Tibial artery (tissue), 4 donors: ENCODE data around the gene ETS1.
A peak's percentile ranks its signal among the peaks of the same experiment; 100 is the strongest.

Source experiments
- DNase-seq, 2 donors: peaks; one replicate each; pipeline ENCODE4 v3.0.0-alpha.2; 2019
- H3K27ac ChIP-seq, 2 donors: fragments of 200-600 bp; sonication (generic) in 1 of 2; 1 replicate in 1 of 2; 2 replicates in 1 of 2; pipeline ENCODE4 v1.5.1; 2018 to 2019; ENCODE audit warnings: mild to moderate bottlenecking in 1 of 2
- H3K27me3 ChIP-seq, 2 donors: fragments of 200-600 bp; sonication (generic) in 1 of 2; one replicate each; pipeline versions ENCODE4 v1.5.1 to v1.6.0; 2016 to 2019
- H3K36me3 ChIP-seq, 3 donors: fragments of 200-600 bp; sonication (generic) in 2 of 3; one replicate each; pipeline ENCODE4 v1.5.1; 2016 to 2019; ENCODE audit warnings: mild to moderate bottlenecking in 2 of 3
- H3K4me1 ChIP-seq, 4 donors: fragments of 200-600 bp; sonication (generic) in 2 of 4; 1 replicate in 3 of 4; 2 replicates in 1 of 4; pipeline ENCODE4 v1.5.1; 2016 to 2019
- H3K4me3 ChIP-seq, 2 donors: fragments of 200-600 bp; sonication (generic) in 1 of 2; 1 replicate in 1 of 2; 2 replicates in 1 of 2; pipeline ENCODE4 v1.5.1; 2018 to 2019; ENCODE audit warnings: mild to moderate bottlenecking in 2 of 2
- H3K9me3 ChIP-seq, 3 donors: fragments of 200-600 bp; sonication (generic) in 1 of 3; one replicate each; pipeline ENCODE4 v1.5.1; 2016 to 2019
- CTCF ChIP-seq, 2 experiments: fragments of 200-600 bp in 1 of 2; fragments of 450-650 bp in 1 of 2; IDR thresholded peaks; one replicate each; pipeline ENCODE4 v1.5.1; 2017 to 2019; ENCODE audit warnings: antibody characterized with exemption in 2 of 2, mild to moderate bottlenecking in 1 of 2, moderate library complexity in 1 of 2
- intact Hi-C: fragments of 100-400 bp; cut with DNase I; formaldehyde crosslinking; loops from one replicate; pipeline ENCODE4 v1.15.0; 2023; ENCODE audit warnings: low total_unique reads

The ETS1 gene

DNA sequence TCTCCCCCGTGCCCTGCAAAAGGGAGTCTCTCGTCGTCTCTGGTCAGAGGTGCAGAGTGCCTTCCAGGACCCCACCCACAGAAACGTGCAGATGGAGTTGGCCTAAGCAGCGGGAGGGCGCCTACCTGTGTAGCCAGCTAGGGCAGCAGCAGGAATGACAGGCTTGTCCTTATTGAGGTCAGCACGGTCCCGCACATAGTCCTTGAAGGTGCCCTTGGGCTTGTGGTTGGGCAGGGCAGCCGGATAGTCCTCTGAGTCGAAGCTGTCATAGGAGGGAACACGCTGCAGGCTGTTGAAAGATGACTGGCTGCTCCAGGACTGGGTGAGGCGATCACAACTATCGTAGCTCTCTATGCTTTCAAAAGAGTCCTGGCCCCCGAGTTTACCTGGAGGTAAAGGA lies 107.3 kb downstream of the ETS1 start:
- peaks cover 23 to 54% (median 32%) of the 10 kb centered on the region in 3 donors for H3K36me3 ChIP-seq
- intact Hi-C loops, result no loop called here
- DNase-seq, result no peak
- TF ChIP-seq CTCF (IDR thresholded peaks at IDR 0.05), result no peak
- peak overlapping the region; percentile 65 to 67 for H3K27ac ChIP-seq
- H3K9me3 ChIP-seq, result no peaks in the 10 kb centered on the region
- H3K4me3 ChIP-seq, result no peak overlapping the region
- peaks cover 0 to 60% (median 28%) of the 10 kb centered on the region in 4 donors for H3K4me1 ChIP-seq
- no peaks in the 10 kb centered on the region for H3K27me3 ChIP-seq

DNA sequence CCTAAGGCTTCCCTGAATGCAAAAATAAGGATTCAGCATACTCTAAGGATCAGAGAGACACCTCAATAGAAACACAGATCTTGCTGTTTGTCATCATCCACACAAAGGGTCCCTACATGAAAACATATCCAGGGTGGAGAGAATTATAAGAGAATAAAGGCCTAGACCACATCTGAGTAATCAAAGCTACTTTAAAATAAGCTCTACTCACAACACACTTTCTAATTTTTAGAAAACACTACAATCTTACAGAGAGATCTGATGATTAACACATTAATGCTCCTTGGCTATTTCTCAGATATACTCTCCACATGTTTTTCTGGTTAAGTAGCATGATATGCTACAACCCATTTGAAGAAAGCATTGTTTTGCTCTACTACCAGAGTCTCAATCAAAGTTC lies 108.2 kb downstream of the ETS1 start:
- intact Hi-C loops, result no loop called here
- Histone ChIP-seq H3K4me3 (no peak overlapping the region), H3K9me3 (no peaks in the 10 kb centered on the region), H3K4me1 (peaks cover 0 to 70% (median 37%) of the 10 kb centered on the region in 4 donors), H3K27me3 (no peaks in the 10 kb centered on the region), H3K36me3 (peaks cover 14 to 45% (median 23%) of the 10 kb centered on the region in 3 donors), H3K27ac (peak overlapping the region; percentile 65 to 67)
- no peak for TF ChIP-seq CTCF (IDR thresholded peaks at IDR 0.05)
- DNase-seq, result no peak

DNA sequence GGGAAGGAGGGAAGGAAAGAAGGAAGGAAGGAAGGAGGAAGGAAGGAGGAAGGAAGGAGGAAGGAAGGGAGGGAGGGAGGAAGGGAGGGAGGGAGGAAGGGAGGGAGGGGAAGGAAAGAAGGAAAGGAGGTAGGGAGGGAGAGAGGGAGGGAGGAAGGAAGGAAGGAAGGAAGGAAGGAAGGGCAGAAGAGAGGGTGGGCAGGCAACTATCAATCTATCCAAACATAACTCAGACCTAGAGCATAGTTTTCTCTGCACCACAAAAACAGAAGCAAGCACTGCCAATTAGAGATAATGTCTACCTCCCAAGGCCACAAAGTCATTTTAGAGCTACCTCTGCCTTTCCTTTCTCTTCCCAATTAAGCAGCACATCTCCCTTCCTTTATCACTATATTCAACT lies 109.1 kb downstream of the ETS1 start:
- no peak for TF ChIP-seq CTCF (IDR thresholded peaks at IDR 0.05)
- Histone ChIP-seq H3K4me1 (peaks cover 0 to 75% (median 45%) of the 10 kb centered on the region in 4 donors), H3K4me3 (no peak overlapping the region), H3K27ac (peak overlapping the region; percentile 65 to 67), H3K27me3 (no peaks in the 10 kb centered on the region), H3K9me3 (no peaks in the 10 kb centered on the region), H3K36me3 (peaks cover 13 to 45% (median 16%) of the 10 kb centered on the region in 3 donors)
- intact Hi-C loops, result no loop called here
- no peak for DNase-seq

GRCh38 chr11:128477811-128478210 lies 109.5 kb downstream of the ETS1 start:
- no peak overlapping the region for H3K27ac ChIP-seq
- DNase-seq, result no peak
- no peak for TF ChIP-seq CTCF (IDR thresholded peaks at IDR 0.05)
- H3K9me3 ChIP-seq, result no peaks in the 10 kb centered on the region
- intact Hi-C loops, result no loop called here
- peaks cover 0 to 74% (median 45%) of the 10 kb centered on the region in 4 donors for H3K4me1 ChIP-seq
- H3K4me3 ChIP-seq, result no peak overlapping the region
- H3K36me3 ChIP-seq, result peaks cover 13 to 48% (median 18%) of the 10 kb centered on the region in 3 donors
- no peaks in the 10 kb centered on the region for H3K27me3 ChIP-seq

DNA sequence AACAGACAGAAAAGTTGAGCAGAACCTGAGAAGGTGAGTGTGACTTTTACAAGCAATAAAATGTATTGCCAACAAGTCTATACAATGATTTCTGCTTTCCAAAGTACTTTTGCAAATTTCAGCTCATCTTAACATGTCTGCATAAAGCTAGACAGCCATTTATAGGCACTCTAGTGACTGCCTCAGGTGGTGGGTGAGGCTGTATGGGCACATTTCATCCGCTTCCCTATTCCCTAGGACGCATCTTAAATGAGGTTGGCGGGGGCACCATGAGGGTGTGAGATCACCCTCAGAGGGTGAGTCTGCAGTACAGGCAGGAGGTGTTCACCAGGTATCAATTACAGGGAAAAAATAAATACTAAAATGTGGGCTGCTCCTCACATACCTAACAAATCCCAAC lies 110.1 kb downstream of the ETS1 start:
- Histone ChIP-seq H3K4me1 (peaks cover 0 to 75% (median 44%) of the 10 kb centered on the region in 4 donors), H3K27me3 (no peaks in the 10 kb centered on the region), H3K27ac (no peak overlapping the region), H3K4me3 (no peak overlapping the region), H3K36me3 (peaks cover 13 to 48% (median 24%) of the 10 kb centered on the region in 3 donors), H3K9me3 (no peaks in the 10 kb centered on the region)
- no peak for TF ChIP-seq CTCF (IDR thresholded peaks at IDR 0.05)
- intact Hi-C loops, result no loop called here
- no peak for DNase-seq

- intact Hi-C loops, result no loop called here
- no peaks in the 10 kb centered on the region for H3K27me3 ChIP-seq
- no peaks in the 10 kb centered on the region for H3K9me3 ChIP-seq
- peaks cover 0 to 70% (median 44%) of the 10 kb centered on the region in 4 donors for H3K4me1 ChIP-seq
- H3K27ac ChIP-seq, result no peak overlapping the region
- no peak overlapping the region for H3K4me3 ChIP-seq
- TF ChIP-seq CTCF (IDR thresholded peaks at IDR 0.05), result no peak
- DNase-seq, result no peak
- H3K36me3 ChIP-seq, result peaks cover 13 to 48% (median 28%) of the 10 kb centered on the region in 3 donors
Observed at GRCh38 chr11:128476729-128477128, 110.6 kb downstream of the ETS1 start.
